ENCODE measurements around the gene SH3TC1. TPM values are rescaled to one million over a fixed set of nuclear protein-coding genes. Genes with fewer than 3 reads are reported as not detected.
A peak's percentile ranks its signal among the peaks of the same experiment; 100 is the strongest.

SH3TC1 gene
- total RNA-seq, 1 donor from 2014 or later: 18.9 TPM

GRCh38 chr4:8241211-8241779 lies 42.2 kb downstream of the SH3TC1 start:
- DNase-seq (ENCODE audit: low read depth): no peak
- Histone ChIP-seq H3K4me3 (ENCODE audit: low read depth, low read length) (no peak overlapping the region), H3K36me3 (ENCODE audit: control insufficient read depth, insufficient read depth, low read length) (peaks cover 2% of the 10 kb centered on the region), H3K27me3 (ENCODE audit: control insufficient read depth, insufficient read depth, low read length) (no peaks in the 10 kb centered on the region)
- no peak for TF ChIP-seq CTCF (IDR thresholded peaks at IDR 0.05; ENCODE audit: insufficient read depth, low read length, poor library complexity, severe bottlenecking)

- peak; percentile 98 for TF ChIP-seq CTCF (IDR thresholded peaks at IDR 0.05; ENCODE audit: insufficient read depth, low read length, poor library complexity, severe bottlenecking)
- Histone ChIP-seq H3K4me3 (ENCODE audit: low read depth, low read length) (no peak overlapping the region), H3K36me3 (ENCODE audit: control insufficient read depth, insufficient read depth, low read length) (peaks cover 2% of the 10 kb centered on the region), H3K27me3 (ENCODE audit: control insufficient read depth, insufficient read depth, low read length) (no peaks in the 10 kb centered on the region)
- DNase-seq (ENCODE audit: low read depth): peak; percentile 62
These were observed 43.0 kb downstream of the SH3TC1 start for GRCh38 chr4:8241895-8242696.

GRCh38 chr4:8242782-8243560 lies 43.9 kb downstream of the SH3TC1 start:
- no peak for TF ChIP-seq CTCF (IDR thresholded peaks at IDR 0.05; ENCODE audit: insufficient read depth, low read length, poor library complexity, severe bottlenecking)
- Histone ChIP-seq H3K4me3 (ENCODE audit: low read depth, low read length) (no peak overlapping the region), H3K27me3 (ENCODE audit: control insufficient read depth, insufficient read depth, low read length) (no peaks in the 10 kb centered on the region), H3K36me3 (ENCODE audit: control insufficient read depth, insufficient read depth, low read length) (no peaks in the 10 kb centered on the region)
- DNase-seq (ENCODE audit: low read depth): no peak

GRCh38 chr4:8244001-8244757 lies 45.1 kb downstream of the SH3TC1 start:
- no peak for TF ChIP-seq CTCF (IDR thresholded peaks at IDR 0.05; ENCODE audit: insufficient read depth, low read length, poor library complexity, severe bottlenecking)
- DNase-seq (ENCODE audit: low read depth): no peak
- Histone ChIP-seq H3K4me3 (ENCODE audit: low read depth, low read length) (no peak overlapping the region), H3K27me3 (ENCODE audit: control insufficient read depth, insufficient read depth, low read length) (no peaks in the 10 kb centered on the region), H3K36me3 (ENCODE audit: control insufficient read depth, insufficient read depth, low read length) (no peaks in the 10 kb centered on the region)

GRCh38 chr4:8244931-8245460 lies 45.9 kb downstream of the SH3TC1 start:
- no peak for DNase-seq (ENCODE audit: low read depth)
- Histone ChIP-seq H3K36me3 (ENCODE audit: control insufficient read depth, insufficient read depth, low read length) (no peaks in the 10 kb centered on the region), H3K27me3 (ENCODE audit: control insufficient read depth, insufficient read depth, low read length) (no peaks in the 10 kb centered on the region), H3K4me3 (ENCODE audit: low read depth, low read length) (no peak overlapping the region)
- TF ChIP-seq CTCF (IDR thresholded peaks at IDR 0.05; ENCODE audit: insufficient read depth, low read length, poor library complexity, severe bottlenecking): no peak
